ENCODE measurements around the gene PEPD.

DNA sequence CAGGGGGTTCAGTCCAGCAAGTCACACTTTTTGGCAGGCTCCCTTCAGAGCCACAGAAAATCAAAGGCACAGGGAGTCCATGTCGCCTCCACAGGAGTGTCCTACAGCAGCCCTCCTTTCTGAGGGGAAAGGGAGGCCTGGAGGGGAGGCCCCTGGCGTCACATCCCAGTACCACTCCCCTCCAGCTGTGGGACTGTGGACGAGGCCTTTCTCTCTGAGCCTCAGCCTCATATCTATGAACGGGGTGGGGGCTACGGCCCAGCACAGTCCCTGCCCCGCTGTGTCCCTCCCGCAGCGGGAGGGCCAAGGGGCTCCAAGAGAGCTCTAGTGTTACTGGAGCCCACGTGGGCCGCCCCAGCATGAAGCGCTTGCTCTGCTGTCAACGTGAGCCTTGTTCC lies 23.8 kb downstream of the PEPD start:
- TF ChIP-seq, protein P1, sequence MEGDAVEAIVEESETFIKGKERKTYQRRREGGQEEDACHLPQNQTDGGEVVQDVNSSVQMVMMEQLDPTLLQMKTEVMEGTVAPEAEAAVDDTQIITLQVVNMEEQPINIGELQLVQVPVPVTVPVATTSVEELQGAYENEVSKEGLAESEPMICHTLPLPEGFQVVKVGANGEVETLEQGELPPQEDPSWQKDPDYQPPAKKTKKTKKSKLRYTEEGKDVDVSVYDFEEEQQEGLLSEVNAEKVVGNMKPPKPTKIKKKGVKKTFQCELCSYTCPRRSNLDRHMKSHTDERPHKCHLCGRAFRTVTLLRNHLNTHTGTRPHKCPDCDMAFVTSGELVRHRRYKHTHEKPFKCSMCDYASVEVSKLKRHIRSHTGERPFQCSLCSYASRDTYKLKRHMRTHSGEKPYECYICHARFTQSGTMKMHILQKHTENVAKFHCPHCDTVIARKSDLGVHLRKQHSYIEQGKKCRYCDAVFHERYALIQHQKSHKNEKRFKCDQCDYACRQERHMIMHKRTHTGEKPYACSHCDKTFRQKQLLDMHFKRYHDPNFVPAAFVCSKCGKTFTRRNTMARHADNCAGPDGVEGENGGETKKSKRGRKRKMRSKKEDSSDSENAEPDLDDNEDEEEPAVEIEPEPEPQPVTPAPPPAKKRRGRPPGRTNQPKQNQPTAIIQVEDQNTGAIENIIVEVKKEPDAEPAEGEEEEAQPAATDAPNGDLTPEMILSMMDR (IDR thresholded peaks at IDR 0.05; ENCODE audit: insufficient read depth, low read length), result no peak
- TF ChIP-seq POLR2AphosphoS5 (IDR thresholded peaks at IDR 0.05; ENCODE audit: low read depth) (no peak), GABPA (IDR thresholded peaks at IDR 0.05; ENCODE audit: low read depth) (no peak)
- TF ChIP-seq, protein P2, sequence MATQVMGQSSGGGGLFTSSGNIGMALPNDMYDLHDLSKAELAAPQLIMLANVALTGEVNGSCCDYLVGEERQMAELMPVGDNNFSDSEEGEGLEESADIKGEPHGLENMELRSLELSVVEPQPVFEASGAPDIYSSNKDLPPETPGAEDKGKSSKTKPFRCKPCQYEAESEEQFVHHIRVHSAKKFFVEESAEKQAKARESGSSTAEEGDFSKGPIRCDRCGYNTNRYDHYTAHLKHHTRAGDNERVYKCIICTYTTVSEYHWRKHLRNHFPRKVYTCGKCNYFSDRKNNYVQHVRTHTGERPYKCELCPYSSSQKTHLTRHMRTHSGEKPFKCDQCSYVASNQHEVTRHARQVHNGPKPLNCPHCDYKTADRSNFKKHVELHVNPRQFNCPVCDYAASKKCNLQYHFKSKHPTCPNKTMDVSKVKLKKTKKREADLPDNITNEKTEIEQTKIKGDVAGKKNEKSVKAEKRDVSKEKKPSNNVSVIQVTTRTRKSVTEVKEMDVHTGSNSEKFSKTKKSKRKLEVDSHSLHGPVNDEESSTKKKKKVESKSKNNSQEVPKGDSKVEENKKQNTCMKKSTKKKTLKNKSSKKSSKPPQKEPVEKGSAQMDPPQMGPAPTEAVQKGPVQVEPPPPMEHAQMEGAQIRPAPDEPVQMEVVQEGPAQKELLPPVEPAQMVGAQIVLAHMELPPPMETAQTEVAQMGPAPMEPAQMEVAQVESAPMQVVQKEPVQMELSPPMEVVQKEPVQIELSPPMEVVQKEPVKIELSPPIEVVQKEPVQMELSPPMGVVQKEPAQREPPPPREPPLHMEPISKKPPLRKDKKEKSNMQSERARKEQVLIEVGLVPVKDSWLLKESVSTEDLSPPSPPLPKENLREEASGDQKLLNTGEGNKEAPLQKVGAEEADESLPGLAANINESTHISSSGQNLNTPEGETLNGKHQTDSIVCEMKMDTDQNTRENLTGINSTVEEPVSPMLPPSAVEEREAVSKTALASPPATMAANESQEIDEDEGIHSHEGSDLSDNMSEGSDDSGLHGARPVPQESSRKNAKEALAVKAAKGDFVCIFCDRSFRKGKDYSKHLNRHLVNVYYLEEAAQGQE (IDR thresholded peaks at IDR 0.05; ENCODE audit: insufficient replicate concordance, low read depth), result no peak

Measured in HL-60 (cell line).